Endothelial cell of umbilical vein (primary cell): ENCODE data around the gene CFAP65. TPM values are rescaled to one million over a fixed set of nuclear protein-coding genes. Genes with fewer than 3 reads are reported as not detected.

Experiments used
- BruUV-seq: library from RNA; stranded (reverse); fragments of 400-500 nt; replicated peaks from 2 replicates; lab custom pipeline; 2021; lab: Mats Ljungman, UMichigan
- CTCF ChIA-PET: fragments of 300-600, 350-600 bp; sonication (Branson Sonifier 250); formaldehyde crosslinking; loops from one replicate; lab custom pipeline; 2021; ENCODE audit warnings: antibody characterized with exemption, inconsistent platforms; lab: Charles Lee
- POLR2A ChIA-PET: fragments of 300-600, 350-600 bp; sonication (Branson Sonifier 250); formaldehyde crosslinking; loops from one replicate; lab custom pipeline; 2021; ENCODE audit warnings: antibody characterized with exemption, inconsistent platforms; lab: Charles Lee
- DNase-seq: peaks from one replicate; pipeline ENCODE4 v3.0.0-alpha.2; 2011; ENCODE audit warnings: low read depth, low spot score
- FAIRE-seq: peaks from 2 replicates; lab custom pipeline; 2011; peaks lifted over from hg19 to GRCh38; lab: Jason Lieb, UNC
- H2AFZ ChIP-seq: 2 replicates; pipeline ENCODE4 v1.6.0; 2012; ENCODE audit warnings: low read depth, low read length, control low read depth, inconsistent platforms
- H3K27ac ChIP-seq: 2 replicates; pipeline ENCODE4 v1.5.1; 2011; ENCODE audit warnings: low read depth, mild to moderate bottlenecking, control low read depth, low read length, moderate library complexity; ENCODE audit not compliant: insufficient read depth
- H3K27me3 ChIP-seq, 2 experiments: 2 replicates each; pipeline versions ENCODE4 v1.6.0 to v1.6.1; 2011; ENCODE audit warnings: low read length in 2 of 2, mixed read lengths in 1 of 2; ENCODE audit not compliant: control insufficient read depth in 2 of 2, insufficient read depth in 2 of 2
- H3K36me3 ChIP-seq, 2 experiments: 2 replicates in 1 of 2; 3 replicates in 1 of 2; pipeline ENCODE4 v1.5.1; 2011; ENCODE audit warnings: low read length in 2 of 2, mild to moderate bottlenecking in 1 of 2, moderate library complexity in 1 of 2; ENCODE audit not compliant: control insufficient read depth in 2 of 2, insufficient read depth in 2 of 2; ENCODE audit errors: extremely low read depth in 1 of 2
- H3K4me1 ChIP-seq: 3 replicates; pipeline ENCODE4 v1.5.1; 2011; ENCODE audit warnings: mild to moderate bottlenecking, low read length; ENCODE audit not compliant: control insufficient read depth, insufficient read depth; ENCODE audit errors: extremely low read depth
- H3K4me2 ChIP-seq: 2 replicates; pipeline ENCODE4 v1.6.1; 2011; ENCODE audit warnings: low read length, control low read depth, mixed read lengths; ENCODE audit not compliant: insufficient read depth
- H3K4me3 ChIP-seq, 3 experiments: fragments of 200-600 bp in 1 of 3; sonication (generic), shearing (Covaris generic) in 1 of 3; replicated peaks in 1 of 3; 2 replicates each; pipeline ENCODE4 v1.5.1; 2011 to 2016; ENCODE audit warnings: control low read depth in 3 of 3, low read length in 3 of 3, mild to moderate bottlenecking in 2 of 3, inconsistent platforms in 1 of 3, low read depth in 1 of 3, moderate library complexity in 1 of 3; ENCODE audit not compliant: insufficient read depth in 1 of 3
- H3K79me2 ChIP-seq: 2 replicates; pipeline ENCODE4 v1.6.0; 2012; ENCODE audit warnings: low read length, inconsistent platforms; ENCODE audit not compliant: control insufficient read depth, insufficient read depth
- H3K9ac ChIP-seq: replicated peaks from 2 replicates; pipeline ENCODE3; 2011; ENCODE audit warnings: low read length, control low read depth; ENCODE audit not compliant: insufficient read depth; ENCODE audit errors: extremely low read depth
- H3K9me1 ChIP-seq: replicated peaks from 3 replicates; pipeline ENCODE4 v1.6.0; 2011; ENCODE audit warnings: mild to moderate bottlenecking, low read length; ENCODE audit not compliant: control insufficient read depth, insufficient read depth; ENCODE audit errors: extremely low read depth
- H3K9me3 ChIP-seq: replicated peaks from 2 replicates; pipeline ENCODE4 v1.5.1; 2012; ENCODE audit warnings: low read length, inconsistent platforms; ENCODE audit not compliant: control insufficient read depth, insufficient read depth
- H4K20me1 ChIP-seq: replicated peaks from 2 replicates; pipeline ENCODE3; 2011; ENCODE audit warnings: mild to moderate bottlenecking, low read length; ENCODE audit not compliant: control insufficient read depth, insufficient read depth; ENCODE audit errors: extremely low read depth
- EZH2 ChIP-seq: IDR thresholded peaks from 2 replicates; pipeline ENCODE4 v1.6.1; 2012; ENCODE audit warnings: borderline replicate concordance, low read depth, mild to moderate bottlenecking, moderate library complexity, low read length, inconsistent platforms; ENCODE audit not compliant: severe bottlenecking
- FOS ChIP-seq: IDR thresholded peaks from 2 replicates; pipeline ENCODE4 v1.6.1; 2011; ENCODE audit warnings: mild to moderate bottlenecking, low read length, moderate library complexity, borderline replicate concordance; ENCODE audit not compliant: insufficient read depth
- GATA2 ChIP-seq: IDR thresholded peaks from 2 replicates; pipeline ENCODE4 v1.7.0; 2011; ENCODE audit warnings: low read depth, mild to moderate bottlenecking, moderate library complexity, mixed read lengths, low read length; ENCODE audit not compliant: insufficient read length, insufficient read depth
- JUN ChIP-seq: IDR thresholded peaks from 2 replicates; pipeline ENCODE4 v1.6.1; 2011; ENCODE audit warnings: borderline replicate concordance, low read depth; ENCODE audit not compliant: insufficient read length, insufficient read depth
- MYC ChIP-seq: IDR thresholded peaks from one replicate; pipeline ENCODE4 v1.6.1; 2011; ENCODE audit warnings: mild to moderate bottlenecking, low read depth, low read length
- POLR2A ChIP-seq: IDR thresholded peaks from 2 replicates; pipeline ENCODE4 v1.6.1; 2012; ENCODE audit warnings: low read depth, mild to moderate bottlenecking, control low read depth, low read length
- POLR2AphosphoS5 ChIP-seq: IDR thresholded peaks from 2 replicates; pipeline ENCODE4 v1.6.1; 2012; ENCODE audit warnings: low read depth, mild to moderate bottlenecking, control low read depth, low read length, moderate library complexity; ENCODE audit not compliant: insufficient read depth
- dilution Hi-C: fragments of 300-500 bp; cut with MboI; formaldehyde crosslinking; loops from one replicate; pipeline ENCODE4 v1.15.0; 2019; ENCODE audit warnings: low sequenced_read_pairs; ENCODE audit not compliant: extremely low pct_ligation_motif_present
- intact Hi-C: fragments of 100-400 bp; cut with micrococcal nuclease; formaldehyde crosslinking; loops from one replicate; pipeline ENCODE4 v1.10.0; 2022
- polyA plus RNA-seq, 4 experiments: library from polyadenylated mRNA; depleted of rRNA in 3 of 4; stranded (reverse) in 3 of 4; unstranded in 1 of 4; fragments of >200 nt; gene quantifications; 2 replicates each; pipeline versions ENCODE4 v1.2.1 to v1.2.3, GENCODE V29; 2011 to 2012; ENCODE audit warnings: missing spikeins in 1 of 4
- total RNA-seq: library from RNA; stranded (reverse); gene quantifications from 2 replicates; pipeline ENCODE4 v1.2.3, GENCODE V29; 2021
- TF ChIP-seq, protein P1 (sequence below), 2 donors: IDR thresholded peaks; 1 replicate in 1 of 2; 2 replicates in 1 of 2; pipeline ENCODE4 v1.5.1; 2011; ENCODE audit warnings: low read length in 2 of 2, mild to moderate bottlenecking in 2 of 2, moderate library complexity in 2 of 2, control low read depth in 1 of 2, inconsistent platforms in 1 of 2, low read depth in 1 of 2; ENCODE audit not compliant: insufficient read depth in 1 of 2; ENCODE audit errors: extremely low read depth in 1 of 2
- TF ChIP-seq, protein P2 (sequence below): IDR thresholded peaks from 2 replicates; pipeline ENCODE4 v1.6.1; 2011; ENCODE audit not compliant: insufficient read depth, insufficient read length

Gene CFAP65
- total and polyA plus RNA-seq, 2 donors (not counting 3 experiments of a cell fraction or from before 2014, with no cell fraction given), result 0.03 TPM; not detected in 1

DNA sequence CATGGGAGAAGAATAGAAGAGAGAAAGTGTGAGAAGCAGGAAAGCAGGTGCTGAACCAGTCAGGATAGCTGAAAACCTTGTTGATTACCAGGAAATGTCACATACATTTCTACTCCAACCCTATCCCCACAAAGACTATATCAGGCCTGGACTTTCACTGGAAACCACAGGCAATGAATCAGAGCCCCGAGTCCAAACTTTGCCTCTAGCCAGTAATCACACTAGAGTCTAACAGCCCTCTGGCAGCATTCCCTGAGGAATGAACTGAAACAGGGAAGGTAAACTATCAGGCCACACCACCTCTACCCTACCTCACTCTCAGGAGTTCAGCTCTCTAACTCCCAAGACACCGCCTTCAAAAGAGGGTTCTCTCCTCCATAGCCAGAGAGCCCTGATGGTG lies 38.1 kb upstream of the CFAP65 start:
- POLR2A ChIA-PET, result no interaction called here

More for the DNA sequence above, 38.1 kb upstream of the CFAP65 start:
- BruUV-seq, result no TSS peak
- CTCF ChIA-PET, result interaction anchor here (1.0 to 3.1 kb wide), 4 partner anchors 25 to 99 kb away, joined by 3 to 18 read pairs (median 8); no protein-coding TSS in a partner anchor
- H3K4me3 ChIP-seq, result no peak overlapping the region
- intact Hi-C loops, result no loop called here
- peaks cover 0 to 9% of the 10 kb centered on the region in 2 experiments for H3K36me3 ChIP-seq
- H3K4me2 ChIP-seq, result no peak overlapping the region
- H3K9me1 ChIP-seq, result no peaks in the 10 kb centered on the region
- DNase-seq (no peak), FAIRE-seq (no peak)
- H3K4me1 ChIP-seq, result no peaks in the 10 kb centered on the region
- H3K27ac ChIP-seq, result no peak overlapping the region
- TF ChIP-seq EZH2 (no peak), JUN (no peak), GATA2 (no peak), FOS (no peak), POLR2A (no peak), MYC (no peak), POLR2AphosphoS5 (no peak)
- TF ChIP-seq, protein P1, sequence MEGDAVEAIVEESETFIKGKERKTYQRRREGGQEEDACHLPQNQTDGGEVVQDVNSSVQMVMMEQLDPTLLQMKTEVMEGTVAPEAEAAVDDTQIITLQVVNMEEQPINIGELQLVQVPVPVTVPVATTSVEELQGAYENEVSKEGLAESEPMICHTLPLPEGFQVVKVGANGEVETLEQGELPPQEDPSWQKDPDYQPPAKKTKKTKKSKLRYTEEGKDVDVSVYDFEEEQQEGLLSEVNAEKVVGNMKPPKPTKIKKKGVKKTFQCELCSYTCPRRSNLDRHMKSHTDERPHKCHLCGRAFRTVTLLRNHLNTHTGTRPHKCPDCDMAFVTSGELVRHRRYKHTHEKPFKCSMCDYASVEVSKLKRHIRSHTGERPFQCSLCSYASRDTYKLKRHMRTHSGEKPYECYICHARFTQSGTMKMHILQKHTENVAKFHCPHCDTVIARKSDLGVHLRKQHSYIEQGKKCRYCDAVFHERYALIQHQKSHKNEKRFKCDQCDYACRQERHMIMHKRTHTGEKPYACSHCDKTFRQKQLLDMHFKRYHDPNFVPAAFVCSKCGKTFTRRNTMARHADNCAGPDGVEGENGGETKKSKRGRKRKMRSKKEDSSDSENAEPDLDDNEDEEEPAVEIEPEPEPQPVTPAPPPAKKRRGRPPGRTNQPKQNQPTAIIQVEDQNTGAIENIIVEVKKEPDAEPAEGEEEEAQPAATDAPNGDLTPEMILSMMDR (IDR thresholded peaks at IDR 0.05; ENCODE audit: extremely low read depth in 1 of 2, insufficient read depth in 1 of 2, low read depth in 1 of 2, low read length in 2 of 2), result no peak
- TF ChIP-seq, protein P2, sequence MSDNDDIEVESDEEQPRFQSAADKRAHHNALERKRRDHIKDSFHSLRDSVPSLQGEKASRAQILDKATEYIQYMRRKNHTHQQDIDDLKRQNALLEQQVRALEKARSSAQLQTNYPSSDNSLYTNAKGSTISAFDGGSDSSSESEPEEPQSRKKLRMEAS, result no peak
- H3K9ac ChIP-seq, result no peak overlapping the region
- H3K79me2 ChIP-seq, result no peaks in the 10 kb centered on the region
- dilution Hi-C loops, result no loop called here
- no peak overlapping the region for H2AFZ ChIP-seq
- H3K9me3 ChIP-seq, result no peaks in the 10 kb centered on the region
- H4K20me1 ChIP-seq, result no peaks in the 10 kb centered on the region
- no peaks in the 10 kb centered on the region for H3K27me3 ChIP-seq
